ENCODE data around the gene MED27. TPM values are rescaled to one million over a fixed set of nuclear protein-coding genes. Genes with fewer than 3 reads are reported as not detected.
A peak's percentile ranks its signal among the peaks of the same experiment; 100 is the strongest.

MED27 gene
- total RNA-seq, 1 donor, result 25.7 TPM

DNA sequence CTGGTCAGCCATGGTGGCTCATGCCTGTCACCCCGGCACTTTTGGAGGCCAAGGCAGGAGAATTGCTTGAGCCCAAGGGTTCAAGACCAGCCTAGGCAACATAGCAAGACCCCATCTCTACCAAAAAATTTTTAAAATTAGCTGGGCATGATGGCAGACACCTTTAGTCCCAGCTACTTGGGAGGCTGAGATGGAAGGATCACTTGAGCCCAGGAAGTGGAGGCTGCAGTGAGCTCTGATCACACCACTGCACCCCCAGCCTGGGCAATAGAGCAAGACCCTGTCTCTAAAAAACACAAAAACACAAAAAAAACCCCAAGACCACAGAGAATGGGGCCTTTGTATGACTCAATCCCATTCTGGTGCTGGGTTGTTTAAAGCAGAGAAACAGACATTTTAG, 44.0 kb downstream of the MED27 start:
- H3K4me1 ChIP-seq (ENCODE audit: insufficient read depth, low read length), result peaks cover 5% of the 10 kb centered on the region
- no peak for DNase-seq (ENCODE audit: insufficient read length, low spot score, missing footprints)
- H3K79me2 ChIP-seq (ENCODE audit: insufficient read depth, low read length), result peaks cover 93% of the 10 kb centered on the region
- no peaks in the 10 kb centered on the region for H3K27me3 ChIP-seq (ENCODE audit: insufficient read depth, low read length)
- H2AFZ ChIP-seq (ENCODE audit: low read length), result no peak overlapping the region
- H3K36me3 ChIP-seq (ENCODE audit: insufficient read depth, low read length), result no peaks in the 10 kb centered on the region
- no peaks in the 10 kb centered on the region for H3K9me3 ChIP-seq (ENCODE audit: low read depth, low read length)
- H3K4me3 ChIP-seq (ENCODE audit: insufficient read depth, low read length), result no peak overlapping the region
- no peak overlapping the region for H3K4me2 ChIP-seq (ENCODE audit: insufficient read depth, low read length)
- no peak overlapping the region for H3K27ac ChIP-seq (ENCODE audit: low read depth, low read length)
- peaks cover 62% of the 10 kb centered on the region for H4K20me1 ChIP-seq (ENCODE audit: insufficient read depth, low read length)
- TF ChIP-seq, protein P1, sequence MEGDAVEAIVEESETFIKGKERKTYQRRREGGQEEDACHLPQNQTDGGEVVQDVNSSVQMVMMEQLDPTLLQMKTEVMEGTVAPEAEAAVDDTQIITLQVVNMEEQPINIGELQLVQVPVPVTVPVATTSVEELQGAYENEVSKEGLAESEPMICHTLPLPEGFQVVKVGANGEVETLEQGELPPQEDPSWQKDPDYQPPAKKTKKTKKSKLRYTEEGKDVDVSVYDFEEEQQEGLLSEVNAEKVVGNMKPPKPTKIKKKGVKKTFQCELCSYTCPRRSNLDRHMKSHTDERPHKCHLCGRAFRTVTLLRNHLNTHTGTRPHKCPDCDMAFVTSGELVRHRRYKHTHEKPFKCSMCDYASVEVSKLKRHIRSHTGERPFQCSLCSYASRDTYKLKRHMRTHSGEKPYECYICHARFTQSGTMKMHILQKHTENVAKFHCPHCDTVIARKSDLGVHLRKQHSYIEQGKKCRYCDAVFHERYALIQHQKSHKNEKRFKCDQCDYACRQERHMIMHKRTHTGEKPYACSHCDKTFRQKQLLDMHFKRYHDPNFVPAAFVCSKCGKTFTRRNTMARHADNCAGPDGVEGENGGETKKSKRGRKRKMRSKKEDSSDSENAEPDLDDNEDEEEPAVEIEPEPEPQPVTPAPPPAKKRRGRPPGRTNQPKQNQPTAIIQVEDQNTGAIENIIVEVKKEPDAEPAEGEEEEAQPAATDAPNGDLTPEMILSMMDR (IDR thresholded peaks at IDR 0.05; ENCODE audit: extremely low read depth, low read depth, low read length), result no peak

DNA sequence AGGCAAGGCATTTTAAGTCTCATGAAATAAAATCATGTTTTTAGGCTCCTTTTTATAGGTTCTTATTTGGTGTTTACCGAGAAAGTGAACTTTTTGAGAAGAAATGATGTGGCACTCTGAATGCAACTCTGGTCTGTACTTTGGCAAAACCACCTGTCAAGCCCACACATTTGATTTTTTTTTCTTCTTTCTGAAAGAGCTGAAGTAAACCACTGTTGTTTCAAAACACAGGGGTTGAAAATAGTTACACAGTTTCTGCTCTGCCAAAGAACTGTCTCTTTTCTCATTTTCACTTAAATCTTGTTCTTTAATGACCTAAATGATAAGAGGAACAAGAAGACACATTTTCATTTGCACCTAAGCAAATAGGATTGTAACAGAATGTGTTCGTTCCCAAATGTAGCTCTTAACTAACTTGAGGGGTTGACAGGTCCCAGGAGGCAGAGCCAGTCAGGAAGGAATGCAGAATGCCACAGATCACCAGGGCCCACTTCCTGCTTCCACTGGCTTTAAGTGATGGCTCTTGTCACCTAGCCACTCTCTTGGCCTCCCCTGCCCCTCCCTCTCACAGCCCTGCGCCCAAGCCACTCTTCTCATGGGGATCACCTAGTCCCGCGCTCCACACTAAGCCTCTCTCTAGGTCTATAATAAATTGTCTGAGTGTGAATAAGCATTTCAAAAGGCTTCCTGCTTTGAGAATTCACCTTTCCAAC, 47.3 kb downstream of the MED27 start:
- no peak overlapping the region for H3K4me3 ChIP-seq (ENCODE audit: insufficient read depth, low read length)
- TF ChIP-seq, protein P1 (IDR thresholded peaks at IDR 0.05; ENCODE audit: extremely low read depth, low read depth, low read length), result no peak
- H2AFZ ChIP-seq (ENCODE audit: low read length), result no peak overlapping the region
- no peaks in the 10 kb centered on the region for H3K27me3 ChIP-seq (ENCODE audit: insufficient read depth, low read length)
- peaks cover 10% of the 10 kb centered on the region for H3K4me1 ChIP-seq (ENCODE audit: insufficient read depth, low read length)
- no peak overlapping the region for H3K4me2 ChIP-seq (ENCODE audit: insufficient read depth, low read length)
- no peak overlapping the region for H3K27ac ChIP-seq (ENCODE audit: low read depth, low read length)
- peaks cover 95% of the 10 kb centered on the region for H3K79me2 ChIP-seq (ENCODE audit: insufficient read depth, low read length)
- H3K36me3 ChIP-seq (ENCODE audit: insufficient read depth, low read length), result no peaks in the 10 kb centered on the region
- H4K20me1 ChIP-seq (ENCODE audit: insufficient read depth, low read length), result peaks cover 84% of the 10 kb centered on the region
- peak; percentile 71 for DNase-seq (ENCODE audit: insufficient read length, low spot score, missing footprints)
- H3K9me3 ChIP-seq (ENCODE audit: low read depth, low read length), result no peaks in the 10 kb centered on the region

DNA sequence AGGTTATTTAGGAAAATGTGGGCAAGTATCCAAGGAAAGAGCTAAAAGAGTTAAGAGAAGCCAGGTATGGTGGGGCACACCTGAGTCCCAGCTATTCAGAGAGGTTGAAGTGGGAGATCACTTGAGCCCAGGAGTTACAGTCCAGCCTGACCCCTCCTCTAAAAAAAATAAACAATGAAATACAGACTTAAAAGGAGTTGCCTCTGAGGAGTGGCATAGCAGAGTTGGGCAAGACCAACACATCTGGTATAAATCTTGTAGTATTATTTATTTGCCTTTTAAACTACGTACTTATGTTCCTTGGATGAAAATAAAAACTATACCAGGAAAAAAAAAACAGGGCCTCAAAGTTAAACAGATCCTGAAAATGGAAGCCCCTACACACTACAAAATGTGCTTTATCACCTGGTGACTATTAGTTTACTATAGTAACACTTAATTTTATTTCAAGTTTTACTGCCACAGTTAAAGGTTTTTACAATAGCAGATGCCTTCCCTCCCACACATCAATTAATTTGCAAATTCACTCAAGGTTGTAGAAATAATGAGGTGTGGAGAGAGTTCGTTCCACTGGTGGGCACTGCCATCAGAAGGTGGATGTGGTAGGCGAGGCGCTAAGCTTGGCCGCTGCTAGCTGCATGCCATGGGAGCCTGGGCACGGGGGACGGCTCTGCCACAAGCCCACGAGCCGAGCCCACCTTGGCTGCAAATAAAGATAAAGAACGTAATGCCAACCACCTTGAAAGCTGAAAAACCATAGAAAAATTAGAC, 48.0 kb downstream of the MED27 start:
- peaks cover 86% of the 10 kb centered on the region for H4K20me1 ChIP-seq (ENCODE audit: insufficient read depth, low read length)
- peaks cover 17% of the 10 kb centered on the region for H3K4me1 ChIP-seq (ENCODE audit: insufficient read depth, low read length)
- no peaks in the 10 kb centered on the region for H3K27me3 ChIP-seq (ENCODE audit: insufficient read depth, low read length)
- H2AFZ ChIP-seq (ENCODE audit: low read length), result no peak overlapping the region
- H3K4me2 ChIP-seq (ENCODE audit: insufficient read depth, low read length), result no peak overlapping the region
- no peaks in the 10 kb centered on the region for H3K9me3 ChIP-seq (ENCODE audit: low read depth, low read length)
- peaks cover 90% of the 10 kb centered on the region for H3K79me2 ChIP-seq (ENCODE audit: insufficient read depth, low read length)
- TF ChIP-seq, protein P1 (IDR thresholded peaks at IDR 0.05; ENCODE audit: extremely low read depth, low read depth, low read length), result no peak
- H3K36me3 ChIP-seq (ENCODE audit: insufficient read depth, low read length), result no peaks in the 10 kb centered on the region
- H3K4me3 ChIP-seq (ENCODE audit: insufficient read depth, low read length), result no peak overlapping the region
- H3K27ac ChIP-seq (ENCODE audit: low read depth, low read length), result no peak overlapping the region
- DNase-seq (ENCODE audit: insufficient read length, low spot score, missing footprints), result no peak
